Measurements from ENCODE around the gene CELF5.

Gene CELF5

GRCh38 chr19:3270902-3271301 is 46.4 kb downstream of the CELF5 start:
- peak in 1 of 2 donors; percentile 44 for DNase-seq (ENCODE audit: extremely low read depth in 1 of 2, low read depth in 1 of 2)

- no peak for DNase-seq (ENCODE audit: extremely low read depth in 1 of 2, low read depth in 1 of 2)
These were observed 48.0 kb downstream of the CELF5 start for GRCh38 chr19:3272401-3272931.

- DNase-seq (ENCODE audit: extremely low read depth in 1 of 2, low read depth in 1 of 2), result no peak
These were observed 48.5 kb downstream of the CELF5 start for GRCh38 chr19:3272952-3273351.

GRCh38 chr19:3274245-3274941 is 49.9 kb downstream of the CELF5 start:
- DNase-seq (ENCODE audit: extremely low read depth in 1 of 2, low read depth in 1 of 2), result no peak

- DNase-seq (ENCODE audit: extremely low read depth in 1 of 2, low read depth in 1 of 2), result peak in 1 of 2 donors; percentile 60
These were observed 50.6 kb downstream of the CELF5 start for GRCh38 chr19:3274942-3275582.

- DNase-seq (ENCODE audit: extremely low read depth in 1 of 2, low read depth in 1 of 2), result peak; percentile 72 to 88
These were observed 51.3 kb downstream of the CELF5 start for GRCh38 chr19:3275583-3276340.

GRCh38 chr19:3276341-3276799 is 51.9 kb downstream of the CELF5 start:
- peak in 1 of 2 donors; percentile 21 for DNase-seq (ENCODE audit: extremely low read depth in 1 of 2, low read depth in 1 of 2)

- no peak for DNase-seq (ENCODE audit: extremely low read depth in 1 of 2, low read depth in 1 of 2)
These were observed 53.2 kb downstream of the CELF5 start for GRCh38 chr19:3277649-3278048.

GRCh38 chr19:3278294-3278693 is 53.8 kb downstream of the CELF5 start:
- no peak for DNase-seq (ENCODE audit: extremely low read depth in 1 of 2, low read depth in 1 of 2)

GRCh38 chr19:3278749-3279148 is 54.3 kb downstream of the CELF5 start:
- no peak for DNase-seq (ENCODE audit: extremely low read depth in 1 of 2, low read depth in 1 of 2)

GRCh38 chr19:3279306-3279705 is 54.8 kb downstream of the CELF5 start:
- no peak for DNase-seq (ENCODE audit: extremely low read depth in 1 of 2, low read depth in 1 of 2)

- DNase-seq (ENCODE audit: extremely low read depth in 1 of 2, low read depth in 1 of 2), result no peak
These were observed 56.6 kb downstream of the CELF5 start for GRCh38 chr19:3281026-3281425.

- DNase-seq (ENCODE audit: extremely low read depth in 1 of 2, low read depth in 1 of 2), result no peak
These were observed 57.7 kb downstream of the CELF5 start for GRCh38 chr19:3282155-3282554.

GRCh38 chr19:3282564-3282963 is 58.1 kb downstream of the CELF5 start:
- DNase-seq (ENCODE audit: extremely low read depth in 1 of 2, low read depth in 1 of 2), result no peak

- DNase-seq (ENCODE audit: extremely low read depth in 1 of 2, low read depth in 1 of 2), result no peak
These were observed 58.8 kb downstream of the CELF5 start for GRCh38 chr19:3283246-3283751.

- DNase-seq (ENCODE audit: extremely low read depth in 1 of 2, low read depth in 1 of 2), result no peak
These were observed 59.6 kb downstream of the CELF5 start for GRCh38 chr19:3283886-3284657.

- peak; percentile 57 to 82 for DNase-seq (ENCODE audit: extremely low read depth in 1 of 2, low read depth in 1 of 2)
These were observed 60.5 kb downstream of the CELF5 start for GRCh38 chr19:3284759-3285646.

GRCh38 chr19:3285647-3286176 is 61.3 kb downstream of the CELF5 start:
- DNase-seq (ENCODE audit: extremely low read depth in 1 of 2, low read depth in 1 of 2), result peak; percentile 6 to 43

GRCh38 chr19:3287814-3288213 is 63.4 kb downstream of the CELF5 start:
- no peak for DNase-seq (ENCODE audit: extremely low read depth in 1 of 2, low read depth in 1 of 2)

Measured in stimulated activated CD8-positive, alpha-beta memory T cell treated with anti-CD3 and anti-CD28 coated beads, Interleukin-7, amount 100 ng/mL, for 48 hours (primary cell).